ENCODE results near the gene HACL1.
A peak's percentile ranks its signal among the peaks of the same experiment; 100 is the strongest.

The HACL1 gene

DNA sequence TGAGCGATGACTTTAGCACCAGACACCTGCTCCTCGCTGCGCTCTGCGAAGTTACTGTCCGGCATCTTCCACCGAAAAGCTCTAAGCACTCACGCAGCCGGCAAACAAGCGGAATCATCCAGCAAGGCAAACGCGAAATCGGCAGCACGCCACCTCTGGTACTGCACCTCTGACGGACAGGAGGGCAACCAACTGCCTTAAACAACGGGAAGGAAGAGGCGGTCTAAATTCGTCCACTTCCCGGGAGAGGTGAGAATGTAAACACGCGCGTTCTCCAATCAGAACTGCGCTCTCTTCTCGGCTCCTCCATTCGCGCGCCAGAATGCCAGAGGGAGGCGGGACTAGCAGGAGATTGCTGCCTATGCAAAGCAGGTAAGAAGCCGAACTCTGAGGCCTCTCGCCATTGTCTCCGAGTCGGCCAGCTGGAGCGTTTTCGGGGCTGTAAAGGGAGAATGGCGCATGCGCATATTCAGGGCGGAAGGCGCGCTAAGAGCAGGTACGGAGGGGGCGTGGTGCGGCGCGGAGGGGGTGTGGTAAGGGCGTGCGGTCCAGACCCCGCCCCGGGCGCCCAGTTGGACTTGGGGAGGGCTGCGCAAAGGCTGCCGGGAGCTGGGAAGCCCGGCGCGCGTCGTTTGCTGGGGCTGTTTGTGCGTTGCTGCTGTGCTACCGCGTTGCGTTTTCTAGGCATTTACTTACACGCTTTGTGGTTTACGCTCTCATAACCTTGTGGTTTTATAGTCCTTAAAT is at the start of gene HACL1, which contains the start of gene BTD:
Gene HACL1, minus strand, starts transcription at position 171 of the 747 bp plus-strand sequence. Its CDS starts 106 bp downstream, at position 65.
Gene BTD, plus strand, starts transcription at position 347 of the 747 bp plus-strand sequence. CDS start 33,695 bp downstream, outside the sequence.
- peak; percentile 81 for FAIRE-seq
- DNase-seq (ENCODE audit: low spot score), result peak; percentile 96

DNA sequence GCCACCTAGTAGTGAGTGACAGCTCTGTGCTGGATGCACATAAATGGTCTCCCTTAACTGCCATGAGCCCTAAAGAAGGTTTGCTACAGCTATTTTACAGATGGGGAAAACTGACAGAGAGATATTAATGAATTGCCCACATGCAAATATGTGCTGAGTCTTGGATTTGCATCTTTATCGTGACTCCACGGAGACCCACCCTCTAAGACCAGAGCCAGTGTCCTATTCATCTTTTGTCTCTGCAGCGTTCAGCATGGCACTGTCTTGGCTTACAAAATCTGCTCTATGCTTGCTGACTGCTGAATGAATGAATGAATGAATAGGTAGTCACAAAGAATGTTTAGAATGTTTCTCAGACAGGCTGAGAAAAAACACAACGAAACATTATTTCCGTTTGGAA is 48.5 kb upstream of the HACL1 start:
- DNase-seq (ENCODE audit: low spot score) (no peak), FAIRE-seq (no peak)

DNA sequence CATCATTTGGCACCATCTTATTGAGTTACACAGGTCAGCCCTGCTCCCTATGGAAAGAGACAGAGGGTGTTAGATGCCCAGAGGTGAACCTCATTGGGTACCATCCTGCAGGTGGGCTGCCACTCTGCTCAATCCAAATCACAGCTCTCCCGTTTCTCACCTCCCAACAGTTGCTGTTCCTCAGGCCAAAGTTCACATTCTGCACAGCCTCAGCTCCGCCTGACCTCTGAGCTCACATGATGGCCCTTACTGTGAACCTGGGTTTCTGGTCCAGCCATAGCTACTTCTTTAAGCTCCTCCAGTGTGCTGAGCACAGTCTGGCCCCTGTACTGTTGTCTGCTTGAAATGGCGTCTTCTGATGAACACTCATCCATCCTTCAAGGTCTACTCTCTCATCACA is 48.0 kb upstream of the HACL1 start:
- FAIRE-seq (no peak), DNase-seq (ENCODE audit: low spot score) (no peak)

DNA sequence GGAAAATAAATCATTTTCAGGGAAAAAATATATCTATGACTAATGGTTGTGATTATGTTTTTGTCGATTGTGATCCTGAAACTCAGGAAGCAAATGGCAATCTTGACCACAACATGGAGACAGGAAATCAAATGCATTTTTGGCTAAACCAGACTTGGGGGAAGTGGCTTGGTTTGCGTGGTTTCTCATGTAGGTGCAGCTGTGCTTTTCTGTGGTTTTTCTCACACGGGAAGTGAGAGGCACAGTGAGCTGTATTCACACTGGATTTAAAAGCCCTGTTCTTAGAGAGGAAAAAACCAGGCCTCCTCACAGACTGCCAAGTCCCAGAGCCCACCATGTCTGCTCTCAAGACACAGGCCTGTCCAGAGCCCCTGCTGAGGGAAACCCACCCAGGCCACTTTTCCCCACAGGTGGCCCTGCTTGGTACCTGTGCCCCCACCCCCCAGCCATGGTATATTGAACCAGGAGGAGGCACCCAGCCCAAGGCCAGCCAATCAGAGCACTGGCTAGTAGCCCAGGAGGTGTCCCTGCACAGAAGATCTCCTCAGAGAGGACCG is 46.3 kb upstream of the HACL1 start:
- FAIRE-seq (no peak), DNase-seq (ENCODE audit: low spot score) (peak; percentile 69)

DNA sequence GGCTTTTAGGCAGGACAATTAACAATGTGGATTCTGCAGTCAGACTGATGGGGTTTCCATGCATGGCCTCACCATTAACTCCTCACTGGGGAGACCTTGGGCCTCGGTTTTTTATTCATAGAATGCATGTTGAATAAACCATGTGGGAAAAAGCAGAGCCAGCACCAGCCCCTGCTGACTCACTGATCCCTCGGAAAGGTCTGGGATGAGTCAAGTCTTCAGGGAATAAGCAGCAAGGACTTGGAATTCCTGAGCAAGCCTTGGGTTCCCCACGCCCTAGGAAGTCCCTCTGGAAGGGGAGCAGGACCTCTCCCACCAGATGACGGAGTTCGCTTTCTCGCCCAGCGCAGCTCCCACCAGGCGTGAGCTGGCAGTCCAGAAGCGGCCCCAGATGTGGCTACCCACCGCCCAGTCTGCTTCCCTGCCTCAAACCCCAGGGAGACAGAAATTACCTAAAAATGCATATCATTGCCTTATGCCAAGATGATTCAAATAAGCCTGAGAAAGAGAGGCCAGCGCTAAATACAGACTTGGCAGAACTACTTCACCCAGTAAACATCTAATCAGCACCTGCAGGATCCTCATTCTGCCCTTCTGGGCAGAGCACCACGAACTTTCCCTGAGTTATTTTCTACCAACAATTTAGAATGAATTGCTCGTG is 45.6 kb upstream of the HACL1 start:
- DNase-seq (ENCODE audit: low spot score) (peak; percentile 89), FAIRE-seq (no peak)

DNA sequence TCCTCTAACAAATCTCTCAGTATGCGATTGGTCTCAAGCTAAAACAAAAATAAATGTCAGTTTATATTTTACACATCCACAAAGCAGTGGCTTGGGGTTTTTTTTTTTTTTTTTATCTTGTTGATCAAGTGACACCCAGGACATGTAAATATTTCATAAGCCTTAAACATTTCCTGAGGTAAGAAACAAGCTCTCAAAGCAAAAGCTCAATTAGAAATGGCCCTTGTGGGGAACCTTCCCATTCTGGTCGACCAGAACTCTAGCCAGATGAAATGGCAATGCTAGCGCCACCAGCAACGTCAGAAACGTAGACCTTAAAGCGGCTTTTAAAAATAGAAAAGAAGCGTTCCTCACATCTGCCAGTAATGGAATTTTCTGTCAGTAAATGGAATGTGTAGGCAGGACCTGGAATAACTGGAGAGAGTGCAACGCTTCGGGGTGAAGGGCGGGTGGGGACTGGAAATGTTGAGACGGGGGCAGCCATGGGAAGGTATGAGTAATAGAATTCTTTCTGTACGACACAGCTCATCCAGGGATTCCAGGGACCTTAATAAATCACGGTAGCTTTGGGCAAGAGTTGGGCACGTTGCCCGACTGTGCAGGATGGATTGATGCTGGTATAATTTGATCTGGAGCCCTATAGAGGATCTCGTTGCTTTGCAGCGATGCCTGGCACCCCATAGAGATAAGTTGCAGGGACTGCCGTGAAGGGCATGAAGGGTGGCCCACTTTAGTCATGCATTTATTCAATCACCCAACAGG is 44.6 kb upstream of the HACL1 start:
- no peak for FAIRE-seq
- peak; percentile 86 for DNase-seq (ENCODE audit: low spot score)

DNA sequence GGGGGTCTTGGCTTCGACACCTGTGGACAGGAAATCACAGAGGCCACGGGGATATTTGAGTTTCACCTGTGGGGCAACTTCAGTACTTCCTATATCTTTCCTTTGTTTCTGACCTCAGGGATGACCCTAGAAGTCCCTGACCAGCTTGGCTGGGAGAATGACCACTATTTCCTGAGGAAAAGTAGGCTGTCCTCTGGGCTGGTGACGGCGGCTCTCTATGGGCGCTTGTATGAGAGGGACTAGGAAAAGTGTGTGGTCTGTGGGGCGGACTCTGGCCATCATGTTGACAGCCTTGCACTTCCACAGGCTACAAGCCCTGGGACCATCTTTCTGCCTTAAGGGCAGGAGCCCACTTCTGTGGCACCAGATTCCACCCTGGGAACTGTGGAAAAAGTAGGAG is 43.9 kb upstream of the HACL1 start:
- FAIRE-seq, result no peak
- no peak for DNase-seq (ENCODE audit: low spot score)

DNA sequence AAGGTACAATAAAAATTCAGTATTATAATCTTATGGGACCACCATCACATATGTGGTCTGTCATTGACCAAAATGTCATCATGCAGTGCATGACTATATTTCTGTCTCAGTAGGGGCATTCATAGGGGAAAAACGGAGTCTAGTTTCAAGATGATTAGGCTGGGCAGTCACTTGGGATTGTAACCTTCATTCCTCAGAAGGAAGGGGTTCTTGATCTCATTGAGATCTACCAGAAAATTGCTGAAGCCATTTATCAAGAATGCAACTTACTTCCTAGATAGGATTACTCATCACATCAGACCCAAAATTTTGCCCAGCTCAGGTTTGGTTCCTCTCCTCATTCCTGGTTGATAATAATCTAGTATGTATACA is 37.5 kb upstream of the HACL1 start:
- DNase-seq (ENCODE audit: low spot score), result no peak
- FAIRE-seq, result no peak

DNA sequence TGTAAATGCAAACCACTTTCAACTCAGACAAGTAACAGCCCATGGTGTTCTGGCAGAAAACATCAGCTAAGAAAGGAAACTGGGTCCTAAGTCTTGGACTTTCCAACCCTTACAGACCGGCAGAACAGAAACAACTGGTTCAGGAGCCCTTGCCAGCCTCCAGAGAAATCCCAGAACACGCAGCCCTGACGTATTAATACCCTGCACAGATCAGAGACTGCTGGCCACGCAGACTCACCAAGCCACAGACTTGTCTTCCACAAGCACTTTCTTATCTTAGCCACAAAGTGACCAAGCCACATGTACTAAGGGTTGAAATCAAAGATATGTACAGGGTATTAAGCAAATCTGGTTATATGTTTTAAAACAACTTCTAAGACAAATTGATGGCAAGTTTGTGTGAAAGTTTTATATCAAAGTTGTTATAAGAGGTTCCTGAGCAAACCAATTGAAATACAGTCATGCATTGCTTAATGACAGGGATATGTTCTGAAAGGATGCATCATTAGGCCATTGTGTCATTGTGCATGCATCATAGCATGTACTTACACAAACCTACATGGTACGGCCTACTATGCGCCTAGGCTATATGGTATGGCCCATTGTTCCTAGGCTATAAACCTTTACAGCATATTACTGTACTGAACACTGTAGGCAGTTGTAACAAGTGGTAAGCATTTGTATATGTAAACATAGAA is 37.0 kb upstream of the HACL1 start:
- DNase-seq (ENCODE audit: low spot score) (no peak), FAIRE-seq (peak; percentile 58)

DNA sequence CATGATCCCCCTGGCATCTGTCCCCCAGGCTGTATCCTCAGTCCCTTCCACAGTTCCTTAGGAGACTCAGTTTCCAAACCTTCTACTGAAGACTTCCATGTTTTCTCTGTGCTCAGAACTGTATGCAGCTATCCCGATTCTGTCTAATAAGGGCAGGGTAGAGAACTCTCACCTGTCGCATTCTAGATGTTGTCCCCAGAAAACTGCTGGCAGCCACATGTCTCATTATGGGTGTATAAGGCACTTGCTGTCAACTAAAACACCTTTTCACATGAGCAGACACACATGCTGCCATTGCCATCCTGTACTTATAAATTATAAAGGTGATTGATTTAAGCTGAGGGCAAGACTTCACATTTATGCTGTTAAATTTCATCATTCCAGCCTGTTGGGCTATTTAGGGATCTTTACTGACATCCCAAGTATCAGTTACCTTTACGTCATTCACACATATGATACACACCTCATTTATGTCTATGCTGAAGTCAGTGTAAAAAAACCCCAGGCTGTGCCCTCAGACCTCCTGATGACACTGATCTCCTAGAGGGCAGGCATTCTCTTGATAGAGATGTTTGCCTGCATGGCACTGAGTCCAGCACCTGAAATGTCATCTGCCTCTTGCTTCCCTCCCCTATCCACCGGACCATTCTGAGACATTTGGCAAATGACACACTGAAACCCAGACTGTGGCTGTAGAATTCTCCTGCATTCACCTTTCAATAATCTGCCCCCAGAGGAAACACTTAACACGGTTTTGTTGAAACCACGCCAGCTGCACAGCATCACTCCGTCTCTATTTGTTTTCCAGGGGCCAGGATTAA is 36.0 kb upstream of the HACL1 start:
- no peak for FAIRE-seq
- no peak for DNase-seq (ENCODE audit: low spot score)

DNA sequence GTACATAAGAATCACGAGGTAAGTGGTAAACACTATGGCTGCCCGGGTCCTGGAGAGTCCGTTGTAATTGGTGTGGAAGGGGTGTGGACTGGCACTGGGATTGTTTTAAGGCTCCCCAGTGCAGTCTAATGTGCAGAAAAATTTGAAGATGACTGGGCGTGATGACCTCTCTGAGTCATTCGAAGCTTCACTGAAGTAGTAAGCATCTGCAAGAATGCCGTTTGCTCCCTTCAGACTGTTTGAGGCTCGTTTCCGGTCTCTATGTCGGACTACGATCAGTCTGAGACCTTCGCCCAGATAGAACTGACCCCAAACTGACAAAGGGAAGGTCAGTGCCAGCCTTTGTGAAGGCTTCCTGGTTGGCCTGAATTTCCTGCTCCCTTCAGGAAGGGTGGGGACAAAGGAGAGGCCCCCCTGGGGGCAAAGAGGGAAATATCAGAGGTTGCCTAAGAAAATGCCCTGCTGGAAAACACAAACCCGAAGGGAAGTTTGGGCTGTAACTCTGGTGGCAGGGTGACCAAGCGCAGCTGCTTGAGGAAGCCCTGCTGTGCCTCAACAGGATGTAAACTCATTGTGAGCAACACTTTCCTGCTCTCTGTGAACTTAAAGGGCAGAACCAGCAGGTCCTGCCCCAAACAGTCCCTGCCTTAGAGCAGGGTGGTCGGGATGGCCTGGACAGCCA is 34.8 kb upstream of the HACL1 start:
- no peak for FAIRE-seq
- DNase-seq (ENCODE audit: low spot score), result peak; percentile 75

DNA sequence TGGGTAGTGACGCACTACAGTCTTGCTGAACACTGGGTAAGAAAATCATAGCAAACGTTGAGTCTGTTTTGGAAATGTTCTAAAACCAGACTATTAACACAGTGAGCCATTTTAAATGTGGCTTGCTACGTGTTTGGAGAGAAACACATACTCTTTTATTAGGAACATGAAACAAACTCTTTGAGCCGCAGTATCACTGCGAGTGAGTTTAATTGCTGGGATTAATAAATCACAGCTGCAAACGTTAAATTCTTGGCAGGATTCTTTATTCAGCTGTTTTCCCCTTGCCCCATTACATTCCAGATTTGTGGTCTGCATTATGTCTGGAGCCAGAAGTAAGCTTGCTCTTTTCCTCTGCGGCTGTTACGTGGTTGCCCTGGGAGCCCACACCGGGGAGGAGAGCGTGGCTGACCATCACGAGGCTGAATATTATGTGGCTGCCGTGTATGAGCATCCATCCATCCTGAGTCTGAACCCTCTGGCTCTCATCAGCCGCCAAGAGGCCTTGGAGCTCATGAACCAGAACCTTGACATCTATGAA is 33.8 kb upstream of the HACL1 start:
- DNase-seq (ENCODE audit: low spot score) (no peak), FAIRE-seq (no peak)

DNA sequence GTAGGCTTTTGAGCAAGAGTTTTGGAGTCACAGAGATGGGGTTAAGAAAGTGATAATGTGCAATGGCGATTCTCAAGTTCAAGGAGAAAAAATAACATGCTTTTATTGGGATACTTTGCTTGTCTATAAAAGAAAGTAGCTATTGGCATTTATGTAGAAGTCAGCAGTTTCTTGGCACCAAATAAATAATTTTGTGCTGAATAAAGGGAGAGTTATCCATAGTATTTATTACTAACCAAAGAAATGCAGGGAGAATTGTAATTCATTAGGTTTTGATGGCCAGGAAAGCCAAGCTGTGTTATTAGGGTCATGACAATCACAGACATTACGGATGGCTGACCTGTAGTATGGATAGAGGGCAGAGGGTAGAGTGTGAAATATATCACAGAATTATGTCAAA is 33.3 kb upstream of the HACL1 start:
- FAIRE-seq (no peak), DNase-seq (ENCODE audit: low spot score) (no peak)

DNA sequence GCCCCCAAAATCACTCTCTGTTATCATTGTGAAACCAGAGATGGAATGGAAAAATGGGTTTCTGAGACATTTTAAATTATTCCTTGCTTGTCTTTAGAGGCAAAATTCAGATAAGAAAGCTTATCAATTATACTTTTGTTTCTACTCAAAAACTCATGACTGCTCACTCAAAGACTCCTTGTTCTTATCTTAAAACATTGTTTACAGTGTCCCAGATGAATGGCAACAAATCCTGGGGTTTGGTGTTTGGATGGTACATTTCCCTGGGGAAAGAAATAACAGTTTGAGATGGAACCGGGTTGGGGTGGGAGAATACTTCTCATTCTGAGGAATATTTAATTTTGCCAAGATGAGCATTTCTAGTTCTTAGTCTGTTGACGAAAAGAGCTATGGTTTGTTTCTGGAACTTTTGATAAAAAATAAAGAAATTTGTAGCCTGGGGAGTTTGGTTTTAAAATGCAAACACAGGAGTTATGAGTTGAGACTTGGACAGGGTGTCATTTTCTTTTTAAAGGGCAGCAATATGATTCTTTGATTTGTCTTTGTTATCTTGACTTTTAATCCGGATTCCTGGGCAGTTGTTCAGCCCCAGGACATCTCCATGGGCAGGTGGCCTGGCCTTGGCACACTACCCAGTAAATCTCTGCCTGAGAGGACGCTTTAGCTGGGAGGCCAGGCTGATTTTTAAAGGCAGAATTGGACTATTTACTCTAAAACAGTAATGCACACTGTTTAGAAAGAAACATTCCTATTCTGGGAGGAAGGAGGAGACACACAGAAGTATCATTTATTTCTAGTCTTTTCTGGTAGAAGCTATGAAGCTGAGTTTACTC is 32.6 kb upstream of the HACL1 start:
- no peak for FAIRE-seq
- no peak for DNase-seq (ENCODE audit: low spot score)

DNA sequence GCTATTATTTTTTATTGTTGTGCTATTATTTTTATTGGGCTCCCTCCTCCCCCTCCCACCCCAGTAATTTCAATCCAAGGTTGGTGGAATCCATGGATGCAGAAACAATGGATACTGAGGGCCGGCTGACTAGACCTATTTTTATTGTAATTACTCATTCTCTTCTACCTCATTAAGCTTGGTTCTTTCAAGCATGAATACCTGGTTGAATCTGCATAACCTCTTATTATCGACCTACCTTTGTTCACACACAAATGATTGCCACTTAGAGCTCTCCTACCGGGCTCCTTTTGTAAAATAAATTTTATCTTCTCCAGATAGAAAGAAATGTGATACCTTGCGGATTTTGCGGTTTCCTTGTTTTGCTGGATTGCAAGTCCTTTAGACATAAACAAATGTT is 31.8 kb upstream of the HACL1 start:
- DNase-seq (ENCODE audit: low spot score), result no peak
- FAIRE-seq, result no peak

DNA sequence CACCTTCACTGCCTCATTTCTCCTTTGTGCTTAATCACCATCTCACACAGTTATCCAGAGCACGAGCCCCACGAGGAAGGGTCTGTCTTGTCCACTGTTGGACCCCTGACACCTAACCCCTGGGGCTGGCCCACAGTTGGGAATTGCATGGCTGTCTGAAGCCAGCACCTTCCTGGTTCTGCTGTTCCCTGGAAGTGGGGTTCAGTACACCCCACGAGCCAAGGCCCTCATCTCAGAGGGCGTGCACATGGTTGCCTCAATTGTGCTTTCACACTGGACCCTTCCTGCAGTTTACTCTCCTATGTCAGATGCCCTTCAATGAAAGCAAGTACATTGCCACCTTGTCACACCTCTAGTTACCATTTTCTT is 30.8 kb upstream of the HACL1 start:
- FAIRE-seq, result no peak

DNA sequence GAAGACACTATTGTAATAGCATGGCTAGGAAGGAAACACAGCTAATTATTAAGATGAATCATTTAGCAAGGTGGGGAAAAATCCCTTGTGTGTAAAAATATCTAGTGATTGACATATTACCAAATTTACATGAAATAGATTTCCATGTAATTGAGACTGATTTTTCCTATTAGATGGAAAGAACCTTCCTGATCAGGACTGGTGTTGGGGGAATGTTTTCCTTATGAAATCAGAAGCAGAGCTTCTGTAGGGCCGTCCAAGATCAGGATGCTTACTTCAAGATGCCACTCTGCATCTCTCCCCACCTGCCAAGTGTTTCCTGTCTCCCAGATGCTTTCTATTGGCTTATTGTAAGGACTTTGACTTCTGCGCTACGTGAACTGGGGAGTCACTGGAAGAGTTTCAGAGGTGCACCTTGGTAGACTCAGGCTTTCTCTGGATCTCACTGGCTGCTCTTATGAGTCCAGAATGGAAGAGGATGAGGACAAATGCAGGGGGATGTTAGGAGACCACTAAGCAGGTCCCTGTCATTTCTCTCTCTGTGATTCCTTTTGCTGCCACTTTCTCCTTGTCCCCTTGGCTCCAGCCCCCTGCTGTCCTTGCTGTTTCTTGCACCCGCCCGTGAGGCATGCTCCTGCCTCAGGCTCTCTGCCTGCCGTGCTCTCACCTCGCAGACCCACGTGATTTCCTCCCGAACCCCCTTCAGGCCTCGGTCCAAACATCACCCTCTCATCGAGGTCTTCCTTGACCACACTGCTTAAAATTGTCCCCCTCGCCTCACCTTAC is 30.2 kb upstream of the HACL1 start:
- FAIRE-seq (no peak), DNase-seq (ENCODE audit: low spot score) (no peak)

More for the DNA sequence above, 30.8 kb upstream of the HACL1 start:
- no peak for DNase-seq (ENCODE audit: low spot score)
